ENCODE data around the gene GALNT2.

GALNT2 gene

DNA sequence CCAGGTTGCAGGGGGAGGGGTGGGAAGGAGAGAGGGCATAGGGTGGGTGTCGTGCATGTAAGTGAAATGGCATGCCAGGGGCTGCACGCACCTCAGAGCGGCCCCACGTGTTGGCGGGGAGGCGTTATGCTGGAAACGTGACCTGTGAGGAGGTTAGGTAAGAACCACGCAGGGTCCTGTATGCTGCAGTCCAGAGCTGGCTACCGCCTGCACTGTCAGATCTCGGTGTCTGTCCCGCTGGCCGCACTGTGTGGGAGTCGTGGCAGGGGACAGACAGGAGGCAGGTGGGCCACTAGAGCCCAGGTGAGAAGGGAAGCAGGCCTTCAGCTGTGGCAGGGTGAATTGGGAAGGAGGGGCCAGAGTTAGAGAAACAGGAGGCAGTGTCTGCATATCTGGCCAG is 79.7 kb downstream of the GALNT2 start:
- DNase-seq (ENCODE audit: low read depth): no peak

- DNase-seq (ENCODE audit: low read depth): no peak
Observed at GRCh38 chr1:230147253-230148125, 80.5 kb downstream of the GALNT2 start.

GRCh38 chr1:230148126-230148652 is 81.2 kb downstream of the GALNT2 start:
- DNase-seq (ENCODE audit: low read depth): no peak

GRCh38 chr1:230148768-230149469 is 81.9 kb downstream of the GALNT2 start:
- DNase-seq (ENCODE audit: low read depth): no peak

DNA sequence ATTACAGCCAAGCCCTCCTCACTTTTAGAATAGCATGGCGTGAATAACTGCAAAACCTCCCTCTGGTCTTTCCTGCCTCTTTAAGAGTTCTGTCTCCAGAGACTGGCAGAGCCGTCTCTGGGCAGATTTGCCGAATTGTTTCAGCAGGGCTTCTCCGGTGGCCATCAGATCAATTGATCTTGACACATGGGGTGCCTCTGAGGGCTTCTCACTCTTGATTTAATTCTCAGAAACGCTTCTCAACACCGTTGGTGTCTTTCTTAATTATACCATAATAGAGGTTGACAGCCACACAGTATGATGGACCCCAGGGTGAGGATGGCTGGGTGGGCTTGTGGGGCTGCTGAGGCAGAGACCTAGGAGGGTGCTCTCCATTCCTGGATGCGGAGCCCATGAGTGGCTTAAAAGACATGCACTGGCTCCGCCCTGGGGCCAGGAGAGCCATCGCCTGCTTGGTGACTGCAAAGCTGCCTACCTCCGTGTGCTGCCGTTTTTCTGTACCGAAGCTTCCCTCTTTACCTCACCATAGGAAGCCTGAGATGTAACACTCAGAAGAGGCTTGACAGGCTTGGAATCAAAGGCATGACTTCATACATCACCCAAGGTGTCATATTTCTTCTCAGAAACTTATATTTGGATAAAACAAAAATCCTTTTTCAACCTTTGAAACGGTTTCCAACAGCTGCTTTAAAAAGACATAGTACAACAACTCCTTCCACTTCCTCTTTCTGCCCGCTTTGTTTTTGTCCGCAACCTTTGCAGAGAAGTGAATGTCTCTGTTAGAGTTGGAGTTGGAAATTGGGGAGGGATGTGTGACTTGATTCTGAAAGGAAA is 82.9 kb downstream of the GALNT2 start:
- no peak for DNase-seq (ENCODE audit: low read depth)

DNA sequence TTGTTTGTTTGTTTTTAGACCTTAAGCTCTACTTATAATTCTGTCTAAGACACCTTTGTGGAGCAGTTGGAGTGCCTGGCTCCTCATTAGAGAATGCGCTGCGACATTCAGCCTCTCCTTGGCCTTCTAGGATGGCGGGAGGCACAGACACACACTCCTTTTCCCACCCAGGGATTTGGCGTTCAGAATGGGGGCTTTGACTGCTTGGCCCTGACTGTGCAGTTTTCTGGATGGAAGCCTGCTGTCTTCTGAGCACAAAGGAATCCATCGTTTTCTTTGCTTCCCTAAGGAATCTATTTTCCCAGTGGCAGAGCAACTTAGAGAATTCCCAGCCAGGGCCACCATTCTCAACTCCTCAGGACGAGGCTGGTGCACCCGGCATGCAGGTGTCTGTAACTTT is 83.6 kb downstream of the GALNT2 start:
- no peak for DNase-seq (ENCODE audit: low read depth)

GRCh38 chr1:230151924-230152468 is 85.0 kb downstream of the GALNT2 start:
- DNase-seq (ENCODE audit: low read depth): no peak

GRCh38 chr1:230152999-230153398 is 86.0 kb downstream of the GALNT2 start:
- DNase-seq (ENCODE audit: low read depth): no peak

DNA sequence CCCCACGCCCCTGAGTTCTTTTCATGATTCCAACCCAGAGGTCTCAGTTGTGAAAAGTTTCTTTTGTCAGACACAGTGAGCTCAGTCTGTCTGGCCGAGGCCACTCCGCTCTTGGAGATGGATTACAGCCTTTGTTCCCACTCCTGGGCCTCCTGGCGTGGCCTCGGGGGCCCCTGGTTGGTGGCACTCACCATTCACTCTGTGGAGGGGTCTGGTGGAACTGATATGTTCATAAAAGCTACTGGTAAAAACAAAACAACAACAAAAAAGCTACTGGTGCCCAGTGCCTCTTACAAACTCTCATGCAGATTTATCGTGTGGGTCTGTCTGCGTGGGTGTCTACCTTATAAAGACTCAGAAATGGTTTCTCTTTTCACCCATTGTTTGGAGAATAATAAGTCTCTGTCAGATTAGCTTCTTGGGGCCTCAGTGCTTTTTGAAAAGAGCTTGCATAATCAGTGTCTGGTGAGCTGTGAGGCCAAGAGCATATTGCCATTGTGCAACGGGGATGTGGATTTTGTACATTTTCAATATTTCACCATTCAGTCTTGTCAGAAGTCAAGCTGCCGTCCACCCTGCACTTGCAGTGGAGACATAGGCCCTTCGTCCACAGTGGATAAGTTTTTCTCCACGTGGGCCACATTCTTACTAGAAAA is 86.7 kb downstream of the GALNT2 start:
- DNase-seq (ENCODE audit: low read depth): no peak

GRCh38 chr1:230155021-230155420 is 88.0 kb downstream of the GALNT2 start:
- DNase-seq (ENCODE audit: low read depth): no peak

DNA sequence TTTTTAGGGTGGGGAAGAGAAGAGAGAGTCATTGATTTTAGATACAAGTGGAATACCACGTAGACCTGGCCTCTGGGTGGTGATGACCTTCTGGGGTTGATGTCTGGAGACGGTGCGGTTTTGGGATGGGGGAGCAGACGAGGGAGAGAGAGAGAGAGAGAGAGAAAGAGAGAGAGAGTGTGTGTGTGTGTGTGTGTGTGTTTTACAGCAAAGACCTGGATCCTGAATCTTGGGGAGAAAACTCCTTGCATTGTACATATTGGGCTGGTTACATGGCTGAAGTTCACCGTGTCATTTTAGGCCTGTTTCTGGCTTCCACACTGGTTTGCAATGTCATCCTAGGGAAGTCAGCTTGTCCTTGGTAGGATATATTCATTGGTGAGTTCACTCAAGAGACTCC is 89.0 kb downstream of the GALNT2 start:
- no peak for DNase-seq (ENCODE audit: low read depth)

GRCh38 chr1:230156536-230156935 is 89.5 kb downstream of the GALNT2 start:
- no peak for DNase-seq (ENCODE audit: low read depth)

- no peak for DNase-seq (ENCODE audit: low read depth)
Observed at GRCh38 chr1:230157420-230158390, 90.7 kb downstream of the GALNT2 start.

GRCh38 chr1:230158415-230159291 is 91.6 kb downstream of the GALNT2 start:
- no peak for DNase-seq (ENCODE audit: low read depth)

GRCh38 chr1:230159580-230159979 is 92.5 kb downstream of the GALNT2 start:
- no peak for DNase-seq (ENCODE audit: low read depth)

DNA sequence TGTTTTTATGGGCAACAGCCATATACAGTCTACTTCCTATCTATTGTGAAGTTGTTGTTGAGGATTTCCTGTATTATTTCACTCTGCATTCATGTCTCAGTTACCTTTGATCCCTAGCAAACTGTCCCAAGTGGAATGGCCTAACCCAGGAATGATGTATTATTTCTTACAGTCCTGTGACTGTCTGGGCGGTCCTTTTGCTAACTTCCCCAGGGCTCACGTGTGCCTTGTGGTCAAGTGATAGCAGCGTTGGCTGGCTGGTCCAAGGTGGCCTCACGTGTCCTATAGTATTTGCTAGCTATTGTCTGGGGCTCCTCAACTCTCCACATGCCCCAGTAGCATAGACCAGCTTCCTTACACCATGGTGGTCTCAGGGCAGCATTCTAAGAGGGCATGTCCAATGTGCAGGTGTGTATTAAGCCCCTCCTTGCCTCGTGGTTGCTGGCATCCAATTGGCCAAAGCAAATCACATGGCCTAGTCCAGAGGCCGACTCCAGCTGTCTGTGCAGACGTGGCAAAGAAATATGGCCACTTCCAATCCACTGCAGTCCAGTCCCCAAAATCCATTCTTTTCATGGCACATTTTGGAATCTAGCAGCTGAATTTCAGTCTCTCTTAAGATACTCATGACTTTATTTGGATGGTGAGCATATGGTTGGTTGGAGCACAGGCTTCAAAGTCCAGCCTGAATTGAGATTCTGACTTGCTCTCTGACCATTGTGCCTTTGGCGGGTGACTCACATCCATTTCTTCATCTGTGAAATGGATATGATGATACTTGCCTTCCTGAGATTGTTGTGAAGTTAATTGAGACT is 94.1 kb downstream of the GALNT2 start:
- no peak for DNase-seq (ENCODE audit: low read depth)

GRCh38 chr1:230163205-230163604 is 96.2 kb downstream of the GALNT2 start:
- DNase-seq (ENCODE audit: low read depth): no peak

DNA sequence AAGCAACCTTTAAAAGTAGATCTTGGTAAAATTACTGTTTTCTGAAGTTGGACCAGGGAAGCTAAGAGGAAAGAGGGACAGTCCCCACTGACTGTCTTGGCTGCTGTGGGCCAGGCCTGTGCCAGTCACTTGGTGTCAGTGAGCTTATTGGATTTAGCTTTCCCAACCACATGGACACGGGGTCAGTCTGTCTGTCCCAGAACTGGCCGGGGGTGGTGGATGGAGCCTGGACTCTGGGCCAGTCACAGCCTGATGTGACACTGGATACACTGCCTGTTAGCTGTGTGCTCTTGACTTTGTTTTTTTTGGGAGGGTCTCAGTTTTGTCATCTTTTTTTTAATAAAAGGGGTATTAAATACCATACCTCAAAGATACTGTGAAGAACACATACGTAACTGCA is 96.7 kb downstream of the GALNT2 start:
- DNase-seq (ENCODE audit: low read depth): no peak
